Gastroesophageal sphincter (tissue), 4 donors: ENCODE results near the gene SUPT5H. TPM values are rescaled to one million over a fixed set of nuclear protein-coding genes. Genes with fewer than 3 reads are reported as not detected.
A peak's percentile ranks its signal among the peaks of the same experiment; 100 is the strongest.

Source experiments
- ATAC-seq: fragments of 150-250 bp; one replicate; pipeline ENCODE4 v1.9.1; 2016; ENCODE audit warnings: mild to moderate bottlenecking, moderate library complexity
- H3K27ac ChIP-seq, 4 donors: fragments of 200-600 bp; sonication (generic) in 3 of 4; 1 replicate in 3 of 4; 2 replicates in 1 of 4; pipeline ENCODE4 v1.5.1; 2016 to 2019
- H3K27me3 ChIP-seq: fragments of 200-600 bp; sonication (generic); one replicate; pipeline ENCODE4 v1.5.1; 2019
- H3K36me3 ChIP-seq, 2 donors: fragments of 200-600 bp; sonication (generic); one replicate each; pipeline ENCODE4 v1.5.1; 2019; ENCODE audit warnings: control low read depth in 1 of 2
- H3K4me1 ChIP-seq, 3 donors: fragments of 200-600 bp; sonication (generic); 1 replicate in 2 of 3; 2 replicates in 1 of 3; pipeline ENCODE4 v1.5.1; 2016 to 2019; ENCODE audit warnings: control low read depth in 2 of 3
- H3K4me3 ChIP-seq, 2 donors: fragments of 200-600 bp; sonication (generic); one replicate each; pipeline ENCODE4 v1.5.1; 2019; ENCODE audit warnings: mild to moderate bottlenecking in 1 of 2, moderate library complexity in 1 of 2
- H3K9me3 ChIP-seq, 3 donors: fragments of 200-600 bp; sonication (generic); one replicate each; pipeline ENCODE4 v1.5.1; 2017 to 2019; ENCODE audit warnings: control low read depth in 2 of 3
- CTCF ChIP-seq, 4 experiments: fragments of 200-600 bp in 2 of 4; fragments of 450-650 bp in 2 of 4; sonication (generic) in 1 of 4; IDR thresholded peaks; one replicate each; pipeline ENCODE4 v1.5.1; 2017 to 2019; ENCODE audit warnings: antibody characterized with exemption in 4 of 4, mild to moderate bottlenecking in 2 of 4, moderate library complexity in 2 of 4
- EP300 ChIP-seq: sonication (generic); formaldehyde crosslinking; IDR thresholded peaks from one replicate; pipeline ENCODE4 v1.6.1; 2017; ENCODE audit warnings: antibody characterized with exemption, mild to moderate bottlenecking
- POLR2A ChIP-seq, 2 donors: fragments of 450-650 bp; IDR thresholded peaks; one replicate each; pipeline ENCODE4 v1.6.1; 2017; ENCODE audit warnings: antibody characterized with exemption in 2 of 2, mild to moderate bottlenecking in 2 of 2, moderate library complexity in 1 of 2
- POLR2AphosphoS5 ChIP-seq: sonication (generic); formaldehyde crosslinking; IDR thresholded peaks from one replicate; pipeline ENCODE4 v1.6.1; 2017; ENCODE audit warnings: antibody characterized with exemption
- WGBS, 2 donors: methylation state at CpG; one replicate each; pipeline ENCODE4 v1.1.5; 2018; ENCODE audit warnings: low coverage in 1 of 2; 5-methylcytosine and 5-hydroxymethylcytosine counted together
- total RNA-seq, 4 donors: library from RNA; depleted of rRNA; stranded (reverse); fragments of >200 nt; gene quantifications; one replicate each; pipeline ENCODE4 v1.1.0, GENCODE V29; 2016

Gene SUPT5H
- total RNA-seq, 4 donors from 2014 or later, result 71.5 to 99.1 (median 87.0) TPM

- ATAC-seq, result peak; percentile 21
Observed at GRCh38 chr19:39410017-39410830, 35.2 kb upstream of the SUPT5H start.

GRCh38 chr19:39410831-39411080 lies 34.6 kb upstream of the SUPT5H start:
- TF ChIP-seq CTCF (IDR thresholded peaks at IDR 0.05) (no peak), POLR2A (IDR thresholded peaks at IDR 0.05) (no peak), EP300 (no peak), POLR2AphosphoS5 (no peak)
- peaks cover 0 to 45% (median 24%) of the 10 kb centered on the region in 3 donors for H3K4me1 ChIP-seq
- peaks cover 4 to 22% of the 10 kb centered on the region in 2 donors for H3K36me3 ChIP-seq
- H3K4me3 ChIP-seq, result peak overlapping the region; percentile 84 to 90
- peak overlapping the region; percentile 99 to 100 (median 99) for H3K27ac ChIP-seq
- H3K27me3 ChIP-seq, result no peaks in the 10 kb centered on the region
- 36 to 44% methylated on average over 1 of the region's 1 CpG for WGBS, 2 donors
- ATAC-seq, result no peak
- no peaks in the 10 kb centered on the region for H3K9me3 ChIP-seq

More at GRCh38 chr19:39410017-39410830, 35.2 kb upstream of the SUPT5H start:
- Histone ChIP-seq H3K4me3 (peak overlapping the region; percentile 84 to 90), H3K9me3 (no peaks in the 10 kb centered on the region), H3K27ac (peak overlapping the region; percentile 99 to 100 (median 99)), H3K4me1 (peaks cover 0 to 45% (median 23%) of the 10 kb centered on the region in 3 donors), H3K27me3 (no peaks in the 10 kb centered on the region), H3K36me3 (peaks cover 4 to 22% of the 10 kb centered on the region in 2 donors)
- 0 to 2% methylated on average over 5 to 23 of the region's 35 CpGs for WGBS, 2 donors
- TF ChIP-seq CTCF (IDR thresholded peaks at IDR 0.05), result peak in 1 of 4 experiments; percentile 11
- TF ChIP-seq POLR2A (IDR thresholded peaks at IDR 0.05), result peak; percentile 81 to 91
- TF ChIP-seq POLR2AphosphoS5, result peak; percentile 91
- TF ChIP-seq EP300, result no peak

- H3K27me3 ChIP-seq, result no peaks in the 10 kb centered on the region
- ATAC-seq, result peak; percentile 6
- H3K4me1 ChIP-seq, result peaks cover 0 to 47% (median 24%) of the 10 kb centered on the region in 3 donors
- WGBS, 2 donors, result 8 to 10% methylated on average over 9 of the region's 9 CpGs
- TF ChIP-seq POLR2AphosphoS5 (peak; percentile 99), POLR2A (IDR thresholded peaks at IDR 0.05) (peak; percentile 80 to 85), CTCF (IDR thresholded peaks at IDR 0.05) (peak in 1 of 4 experiments; percentile 12), EP300 (no peak)
- H3K36me3 ChIP-seq, result peaks cover 4 to 25% of the 10 kb centered on the region in 2 donors
- peak overlapping the region; percentile 84 to 90 for H3K4me3 ChIP-seq
- peak overlapping the region; percentile 99 to 100 (median 99) for H3K27ac ChIP-seq
- H3K9me3 ChIP-seq, result no peaks in the 10 kb centered on the region
Observed at GRCh38 chr19:39411081-39411831, 34.1 kb upstream of the SUPT5H start.

GRCh38 chr19:39411832-39412099 lies 33.6 kb upstream of the SUPT5H start:
- TF ChIP-seq POLR2A (IDR thresholded peaks at IDR 0.05), result no peak
- TF ChIP-seq POLR2AphosphoS5, result peak; percentile 99
- no peak for TF ChIP-seq EP300
- TF ChIP-seq CTCF (IDR thresholded peaks at IDR 0.05), result peak in 3 of 4 experiments; percentile 95 to 98 (median 98)
- H3K36me3 ChIP-seq, result peaks cover 4 to 30% of the 10 kb centered on the region in 2 donors
- H3K27ac ChIP-seq, result peak overlapping the region; percentile 99 to 100 (median 99)
- ATAC-seq, result peak; percentile 33
- peak overlapping the region; percentile 84 to 90 for H3K4me3 ChIP-seq
- WGBS, 2 donors, result 0% methylated on average over 5 of the region's 7 CpGs
- H3K27me3 ChIP-seq, result no peaks in the 10 kb centered on the region
- no peaks in the 10 kb centered on the region for H3K9me3 ChIP-seq
- H3K4me1 ChIP-seq, result peaks cover 0 to 52% (median 24%) of the 10 kb centered on the region in 3 donors
